Osteoblast (primary cell): ENCODE results near the gene TTF2. TPM values are rescaled to one million over a fixed set of nuclear protein-coding genes. Genes with fewer than 3 reads are reported as not detected.

ENCODE experiments used
- DNase-seq: peaks from one replicate; pipeline ENCODE4 v3.0.0; 2011; ENCODE audit warnings: low spot score, mixed read lengths; ENCODE audit not compliant: insufficient read length; ENCODE audit errors: missing footprints
- H2AFZ ChIP-seq: 2 replicates; pipeline ENCODE4 v1.6.0; 2011; ENCODE audit warnings: mild to moderate bottlenecking, low read length
- H3K27ac ChIP-seq: 2 replicates; pipeline ENCODE4 v1.5.1; 2011; ENCODE audit warnings: mild to moderate bottlenecking, low read depth, low read length, moderate library complexity
- H3K27me3 ChIP-seq: 2 replicates; pipeline ENCODE4 v1.6.0; 2012; ENCODE audit warnings: mild to moderate bottlenecking, control low read depth, inconsistent platforms, low read length, moderate library complexity; ENCODE audit not compliant: insufficient read depth
- H3K36me3 ChIP-seq: 2 replicates; pipeline ENCODE4 v1.5.1; 2011; ENCODE audit warnings: mild to moderate bottlenecking, low read length, control low read depth, moderate library complexity; ENCODE audit not compliant: insufficient read depth
- H3K4me1 ChIP-seq: 2 replicates; pipeline ENCODE4 v1.5.1; 2011; ENCODE audit warnings: mild to moderate bottlenecking, low read length, control low read depth, moderate library complexity; ENCODE audit not compliant: insufficient read depth
- H3K4me2 ChIP-seq: 2 replicates; pipeline ENCODE4 v1.6.0; 2011; ENCODE audit warnings: mild to moderate bottlenecking, low read length; ENCODE audit not compliant: insufficient read depth
- H3K4me3 ChIP-seq: fragments of 200-600 bp; sonication (generic); 3 replicates; pipeline ENCODE4 v1.5.1; 2012; ENCODE audit warnings: mild to moderate bottlenecking, low read length, inconsistent platforms; ENCODE audit not compliant: insufficient read depth
- H3K79me2 ChIP-seq: 2 replicates; pipeline ENCODE4 v1.6.0; 2012; ENCODE audit warnings: mild to moderate bottlenecking, low read length, control low read depth, inconsistent platforms; ENCODE audit not compliant: insufficient read depth
- H3K9me3 ChIP-seq: 2 replicates; pipeline ENCODE4 v1.5.1; 2011; ENCODE audit warnings: low read depth, low read length, control low read depth
- H4K20me1 ChIP-seq: 2 replicates; pipeline ENCODE4 v1.6.0; 2012; ENCODE audit warnings: mild to moderate bottlenecking, low read length, control low read depth; ENCODE audit not compliant: insufficient read depth
- CTCF ChIP-seq: IDR thresholded peaks from 2 replicates; pipeline ENCODE4 v1.5.1; 2011; ENCODE audit warnings: mild to moderate bottlenecking, low read depth, low read length, moderate library complexity; ENCODE audit errors: extremely low read depth
- total RNA-seq: library from RNA; depleted of rRNA; stranded (reverse); fragments of >200 nt; gene quantifications from 2 replicates; pipeline ENCODE4 v1.2.3, GENCODE V29; 2012

The TTF2 gene
- total RNA-seq, 1 donor, result 5.4 TPM

- H3K27ac ChIP-seq, result no peak overlapping the region
- H3K27me3 ChIP-seq, result no peaks in the 10 kb centered on the region
- no peak for TF ChIP-seq CTCF
- H2AFZ ChIP-seq, result no peak overlapping the region
- H3K4me3 ChIP-seq, result no peak overlapping the region
- H3K36me3 ChIP-seq, result peaks cover 12% of the 10 kb centered on the region
- no peaks in the 10 kb centered on the region for H4K20me1 ChIP-seq
- no peak overlapping the region for H3K4me2 ChIP-seq
- peaks cover 3% of the 10 kb centered on the region for H3K4me1 ChIP-seq
- no peaks in the 10 kb centered on the region for H3K79me2 ChIP-seq
- no peaks in the 10 kb centered on the region for H3K9me3 ChIP-seq
- DNase-seq, result no peak
These were observed 45.6 kb downstream of the TTF2 start for GRCh38 chr1:117105722-117106121.

- no peaks in the 10 kb centered on the region for H4K20me1 ChIP-seq
- H3K27me3 ChIP-seq, result no peaks in the 10 kb centered on the region
- H3K79me2 ChIP-seq, result no peaks in the 10 kb centered on the region
- H3K4me3 ChIP-seq, result no peak overlapping the region
- no peak overlapping the region for H3K27ac ChIP-seq
- peaks cover 7% of the 10 kb centered on the region for H3K4me1 ChIP-seq
- no peak for DNase-seq
- no peak overlapping the region for H3K4me2 ChIP-seq
- TF ChIP-seq CTCF, result no peak
- H3K36me3 ChIP-seq, result peaks cover 12% of the 10 kb centered on the region
- H2AFZ ChIP-seq, result no peak overlapping the region
- H3K9me3 ChIP-seq, result no peaks in the 10 kb centered on the region
These were observed 46.4 kb downstream of the TTF2 start for GRCh38 chr1:117106478-117106877.

GRCh38 chr1:117107364-117107763 lies 47.2 kb downstream of the TTF2 start:
- Histone ChIP-seq H3K4me1 (peaks cover 7% of the 10 kb centered on the region), H3K4me3 (no peak overlapping the region), H4K20me1 (no peaks in the 10 kb centered on the region), H3K27me3 (no peaks in the 10 kb centered on the region), H3K79me2 (no peaks in the 10 kb centered on the region), H3K36me3 (peaks cover 4% of the 10 kb centered on the region), H3K9me3 (no peaks in the 10 kb centered on the region), H3K4me2 (no peak overlapping the region), H2AFZ (no peak overlapping the region), H3K27ac (no peak overlapping the region)
- no peak for DNase-seq
- TF ChIP-seq CTCF, result no peak

- Histone ChIP-seq H3K27ac (no peak overlapping the region), H3K36me3 (peaks cover 11% of the 10 kb centered on the region), H3K27me3 (no peaks in the 10 kb centered on the region), H3K4me2 (no peak overlapping the region), H2AFZ (no peak overlapping the region), H3K79me2 (no peaks in the 10 kb centered on the region), H3K4me1 (peaks cover 7% of the 10 kb centered on the region), H4K20me1 (no peaks in the 10 kb centered on the region), H3K9me3 (no peaks in the 10 kb centered on the region), H3K4me3 (no peak overlapping the region)
- no peak for DNase-seq
- TF ChIP-seq CTCF, result no peak
These were observed 50.6 kb downstream of the TTF2 start for GRCh38 chr1:117110774-117111173.
